Vagina (tissue), 2 donors: ENCODE results near the gene QKI.

Experiments
- POLR2A ChIP-seq, 2 donors: fragments of 450-650 bp; IDR thresholded peaks; one replicate each; pipeline ENCODE4 v1.6.1; 2017; ENCODE audit warnings: antibody characterized with exemption in 2 of 2, mild to moderate bottlenecking in 2 of 2, moderate library complexity in 2 of 2
- POLR2AphosphoS5 ChIP-seq, 2 donors: sonication (generic); formaldehyde crosslinking; IDR thresholded peaks; one replicate each; pipeline ENCODE4 v1.9.0; 2017; ENCODE audit warnings: antibody characterized with exemption in 2 of 2, mild to moderate bottlenecking in 2 of 2, low read depth in 1 of 2; ENCODE audit not compliant: insufficient read depth in 1 of 2

GRCh38 chr6:163522033-163522432, 107.5 kb downstream of the QKI start:
- no peak for TF ChIP-seq POLR2AphosphoS5 (IDR thresholded peaks at IDR 0.05; ENCODE audit: insufficient read depth in 1 of 2, low read depth in 1 of 2)
- no peak for TF ChIP-seq POLR2A (IDR thresholded peaks at IDR 0.05)
